Neural cell (in vitro differentiated cells): Measurements from ENCODE around the gene MYO5A.

Source experiments
- EZH2 ChIP-seq: fragments of 200-600, 300-800 bp; shearing (Covaris generic), sonication (generic); IDR thresholded peaks from 2 replicates; pipeline ENCODE4 v1.6.1; 2014; ENCODE audit warnings: antibody characterized with exemption, low read length, borderline replicate concordance, mild to moderate bottlenecking; ENCODE audit not compliant: insufficient read depth, poor library complexity, severe bottlenecking
- MXI1 ChIP-seq: fragments of 450-650 bp; conservative IDR thresholded peaks from 2 replicates; pipeline ENCODE4 v1.6.1; 2014; ENCODE audit warnings: antibody characterized with exemption, mild to moderate bottlenecking; ENCODE audit not compliant: poor library complexity, severe bottlenecking
- POLR2AphosphoS5 ChIP-seq: IDR thresholded peaks from 2 replicates; pipeline ENCODE4 v1.6.1; 2012
- RAD21 ChIP-seq: fragments of 450-650 bp; conservative IDR thresholded peaks from 2 replicates; pipeline ENCODE4 v1.6.1; 2014; ENCODE audit warnings: antibody characterized with exemption, mild to moderate bottlenecking, moderate library complexity
- TF ChIP-seq, protein P1 (sequence below): fragments of 450-650 bp; IDR thresholded peaks from 2 replicates; pipeline ENCODE4 v1.5.1; 2014; ENCODE audit warnings: antibody characterized with exemption, mild to moderate bottlenecking, moderate library complexity; ENCODE audit not compliant: poor library complexity, severe bottlenecking

DNA sequence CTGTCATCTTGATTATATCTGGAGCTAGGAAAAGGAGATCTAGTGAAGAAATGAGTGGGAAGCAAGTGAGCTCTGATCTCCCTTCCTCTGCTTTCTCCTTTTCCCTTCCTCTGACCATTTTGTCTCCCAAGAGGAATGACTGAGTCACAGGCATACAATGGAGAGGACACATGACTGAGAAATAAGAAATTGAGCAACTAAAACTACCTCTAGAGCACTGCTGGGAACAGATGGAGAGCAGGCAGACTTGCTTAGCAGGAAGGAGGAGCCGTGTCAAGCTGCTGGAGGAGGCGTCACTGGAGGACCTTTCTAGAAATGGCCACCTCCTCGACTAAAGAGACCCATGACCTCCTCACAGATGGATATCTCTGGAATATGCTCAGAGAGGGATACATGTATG lies 166.2 kb downstream of the MYO5A start:
- no peak for TF ChIP-seq RAD21
- TF ChIP-seq, protein P1, sequence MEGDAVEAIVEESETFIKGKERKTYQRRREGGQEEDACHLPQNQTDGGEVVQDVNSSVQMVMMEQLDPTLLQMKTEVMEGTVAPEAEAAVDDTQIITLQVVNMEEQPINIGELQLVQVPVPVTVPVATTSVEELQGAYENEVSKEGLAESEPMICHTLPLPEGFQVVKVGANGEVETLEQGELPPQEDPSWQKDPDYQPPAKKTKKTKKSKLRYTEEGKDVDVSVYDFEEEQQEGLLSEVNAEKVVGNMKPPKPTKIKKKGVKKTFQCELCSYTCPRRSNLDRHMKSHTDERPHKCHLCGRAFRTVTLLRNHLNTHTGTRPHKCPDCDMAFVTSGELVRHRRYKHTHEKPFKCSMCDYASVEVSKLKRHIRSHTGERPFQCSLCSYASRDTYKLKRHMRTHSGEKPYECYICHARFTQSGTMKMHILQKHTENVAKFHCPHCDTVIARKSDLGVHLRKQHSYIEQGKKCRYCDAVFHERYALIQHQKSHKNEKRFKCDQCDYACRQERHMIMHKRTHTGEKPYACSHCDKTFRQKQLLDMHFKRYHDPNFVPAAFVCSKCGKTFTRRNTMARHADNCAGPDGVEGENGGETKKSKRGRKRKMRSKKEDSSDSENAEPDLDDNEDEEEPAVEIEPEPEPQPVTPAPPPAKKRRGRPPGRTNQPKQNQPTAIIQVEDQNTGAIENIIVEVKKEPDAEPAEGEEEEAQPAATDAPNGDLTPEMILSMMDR, result no peak
- TF ChIP-seq POLR2AphosphoS5, result no peak
- no peak for TF ChIP-seq EZH2
- TF ChIP-seq MXI1, result no peak
